ENCODE data around the gene CXCR5. TPM values are rescaled to one million over a fixed set of nuclear protein-coding genes. Genes with fewer than 3 reads are reported as not detected.

Gene CXCR5
- total RNA-seq, 2 donors from 2014 or later = 0.07 TPM; not detected in 1

DNA sequence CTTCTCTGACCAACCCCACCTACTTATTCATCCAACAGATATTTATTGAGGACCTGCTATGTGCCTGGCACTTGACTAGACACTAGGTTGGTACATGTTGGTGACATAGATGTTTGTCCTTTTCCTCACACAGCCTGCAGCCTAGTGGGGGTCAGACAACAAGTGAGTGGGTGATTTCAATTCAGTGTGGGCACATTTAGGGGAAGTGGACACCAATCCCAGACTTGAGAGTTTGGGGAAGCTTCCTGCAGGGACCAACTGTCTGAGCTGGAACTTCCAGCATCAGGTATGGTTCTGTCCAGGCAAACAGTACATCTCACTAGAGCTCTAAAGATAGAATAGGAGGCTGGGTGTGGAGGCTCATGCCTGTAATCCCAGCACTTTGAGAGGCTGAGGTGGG is 47.9 kb downstream of the CXCR5 start:
- Histone ChIP-seq H3K27ac (ENCODE audit: low read depth, low read length) (no peak overlapping the region), H3K9ac (ENCODE audit: extremely low read depth, low read length, poor library complexity, severe bottlenecking) (no peak overlapping the region), H3K27me3 (ENCODE audit: control insufficient read depth, insufficient read depth, low read length, poor library complexity, severe bottlenecking) (peaks cover 11% of the 10 kb centered on the region), H3K36me3 (ENCODE audit: control insufficient read depth, insufficient read depth, low read length) (no peaks in the 10 kb centered on the region), H3K9me3 (ENCODE audit: control insufficient read depth, low read length) (no peaks in the 10 kb centered on the region), H3K4me3 (ENCODE audit: low read length) (no peak overlapping the region), H3K4me1 (ENCODE audit: control insufficient read depth, insufficient read depth, low read length) (peaks cover 11% of the 10 kb centered on the region)
- H3K27ac Mint-ChIP-seq = no peak overlapping the region
- H3K27me3 Mint-ChIP-seq (ENCODE audit: insufficient read depth) = peaks cover 25% of the 10 kb centered on the region
- no peaks in the 10 kb centered on the region for H3K36me3 Mint-ChIP-seq (ENCODE audit: low read depth)
- no peak overlapping the region for H3K4me3 Mint-ChIP-seq
- TF ChIP-seq, protein P1, sequence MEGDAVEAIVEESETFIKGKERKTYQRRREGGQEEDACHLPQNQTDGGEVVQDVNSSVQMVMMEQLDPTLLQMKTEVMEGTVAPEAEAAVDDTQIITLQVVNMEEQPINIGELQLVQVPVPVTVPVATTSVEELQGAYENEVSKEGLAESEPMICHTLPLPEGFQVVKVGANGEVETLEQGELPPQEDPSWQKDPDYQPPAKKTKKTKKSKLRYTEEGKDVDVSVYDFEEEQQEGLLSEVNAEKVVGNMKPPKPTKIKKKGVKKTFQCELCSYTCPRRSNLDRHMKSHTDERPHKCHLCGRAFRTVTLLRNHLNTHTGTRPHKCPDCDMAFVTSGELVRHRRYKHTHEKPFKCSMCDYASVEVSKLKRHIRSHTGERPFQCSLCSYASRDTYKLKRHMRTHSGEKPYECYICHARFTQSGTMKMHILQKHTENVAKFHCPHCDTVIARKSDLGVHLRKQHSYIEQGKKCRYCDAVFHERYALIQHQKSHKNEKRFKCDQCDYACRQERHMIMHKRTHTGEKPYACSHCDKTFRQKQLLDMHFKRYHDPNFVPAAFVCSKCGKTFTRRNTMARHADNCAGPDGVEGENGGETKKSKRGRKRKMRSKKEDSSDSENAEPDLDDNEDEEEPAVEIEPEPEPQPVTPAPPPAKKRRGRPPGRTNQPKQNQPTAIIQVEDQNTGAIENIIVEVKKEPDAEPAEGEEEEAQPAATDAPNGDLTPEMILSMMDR (conservative IDR thresholded peaks at IDR 0.05) = no peak
- H3K4me1 Mint-ChIP-seq = peaks cover 33% of the 10 kb centered on the region
- H3K9me3 Mint-ChIP-seq = no peaks in the 10 kb centered on the region
- DNase-seq = no peak

DNA sequence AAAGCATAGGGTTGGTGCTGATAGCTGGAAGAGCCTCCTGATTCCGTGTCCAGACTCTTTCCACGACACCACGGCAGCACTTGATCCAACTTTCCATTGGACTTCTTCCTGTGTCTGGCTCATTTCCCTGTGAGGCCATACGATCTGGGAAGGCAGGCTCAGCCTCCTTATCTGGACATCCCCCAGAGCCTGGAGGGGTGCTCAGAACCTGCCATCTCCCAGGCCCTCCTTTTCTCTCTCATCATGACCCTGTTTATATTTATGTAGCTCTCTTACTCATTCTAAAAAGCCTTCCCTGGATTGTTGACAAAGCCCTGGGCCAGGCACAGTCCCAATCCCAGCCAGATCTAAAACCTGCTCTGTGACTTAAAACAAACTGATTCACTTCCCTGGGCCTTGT is 49.8 kb downstream of the CXCR5 start:
- H3K27ac Mint-ChIP-seq = peak overlapping the region; percentile 65
- 78 to 86% methylated on average over 4 of the region's 4 CpGs for WGBS, 2 experiments (ENCODE audit: insufficient coverage in 1 of 2, insufficient read length in 1 of 2)

DNA sequence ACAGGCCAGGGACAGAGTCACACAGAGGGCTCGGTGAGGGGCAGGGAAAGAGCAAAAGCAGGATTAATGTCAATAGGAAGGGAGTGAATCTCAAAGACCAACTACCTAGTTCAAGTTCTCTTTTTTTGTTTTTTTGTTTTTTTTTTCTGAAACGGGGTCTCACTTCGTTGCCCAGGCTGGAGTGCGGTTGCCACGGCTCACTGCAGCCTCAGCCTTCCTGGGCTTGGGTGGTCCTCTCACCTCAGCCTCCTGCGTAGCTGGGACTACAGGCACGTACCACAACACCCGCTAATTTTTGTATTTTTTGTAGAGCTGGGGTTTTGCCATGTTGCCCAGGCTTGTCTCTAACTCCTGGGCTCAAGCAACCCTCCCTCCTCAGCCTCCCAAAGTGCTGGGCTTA is 51.7 kb downstream of the CXCR5 start:
- Mint-ChIP-seq H3K9me3 (no peaks in the 10 kb centered on the region), H3K4me3 (no peak overlapping the region), H3K4me1 (peaks cover 25% of the 10 kb centered on the region), H3K27ac (no peak overlapping the region), H3K36me3 (ENCODE audit: low read depth) (no peaks in the 10 kb centered on the region), H3K27me3 (ENCODE audit: insufficient read depth) (peaks cover 34% of the 10 kb centered on the region)
- DNase-seq = no peak
- Histone ChIP-seq H3K9ac (ENCODE audit: extremely low read depth, low read length, poor library complexity, severe bottlenecking) (no peak overlapping the region), H3K9me3 (ENCODE audit: control insufficient read depth, low read length) (no peaks in the 10 kb centered on the region), H3K27ac (ENCODE audit: low read depth, low read length) (no peak overlapping the region), H3K36me3 (ENCODE audit: control insufficient read depth, insufficient read depth, low read length) (no peaks in the 10 kb centered on the region), H3K4me1 (ENCODE audit: control insufficient read depth, insufficient read depth, low read length) (peaks cover 7% of the 10 kb centered on the region), H3K27me3 (ENCODE audit: control insufficient read depth, insufficient read depth, low read length, poor library complexity, severe bottlenecking) (peaks cover 11% of the 10 kb centered on the region), H3K4me3 (ENCODE audit: low read length) (no peak overlapping the region)
- TF ChIP-seq, protein P1 (conservative IDR thresholded peaks at IDR 0.05) = no peak
- 94 to 96% methylated on average over 6 to 8 of the region's 8 CpGs for WGBS, 2 experiments (ENCODE audit: insufficient coverage in 1 of 2, insufficient read length in 1 of 2)

More for the DNA sequence above, 49.8 kb downstream of the CXCR5 start:
- no peak for DNase-seq
- Histone ChIP-seq H3K36me3 (ENCODE audit: control insufficient read depth, insufficient read depth, low read length) (no peaks in the 10 kb centered on the region), H3K27me3 (ENCODE audit: control insufficient read depth, insufficient read depth, low read length, poor library complexity, severe bottlenecking) (peaks cover 11% of the 10 kb centered on the region), H3K4me3 (ENCODE audit: low read length) (no peak overlapping the region), H3K9me3 (ENCODE audit: control insufficient read depth, low read length) (no peaks in the 10 kb centered on the region), H3K4me1 (ENCODE audit: control insufficient read depth, insufficient read depth, low read length) (peaks cover 7% of the 10 kb centered on the region), H3K27ac (ENCODE audit: low read depth, low read length) (no peak overlapping the region), H3K9ac (ENCODE audit: extremely low read depth, low read length, poor library complexity, severe bottlenecking) (no peak overlapping the region)
- Mint-ChIP-seq H3K9me3 (no peaks in the 10 kb centered on the region), H3K4me1 (peaks cover 22% of the 10 kb centered on the region), H3K27me3 (ENCODE audit: insufficient read depth) (peaks cover 24% of the 10 kb centered on the region), H3K4me3 (no peak overlapping the region), H3K36me3 (ENCODE audit: low read depth) (no peaks in the 10 kb centered on the region)
- TF ChIP-seq, protein P1 (conservative IDR thresholded peaks at IDR 0.05) = no peak
